Measurements from ENCODE around the gene PCDHGB3.
"Not testable (repeated sequence)": the region's sequence is repeated elsewhere in the genome, so short reads cannot be mapped to it uniquely, and the experiment has no call there.

Gene PCDHGB3

DNA sequence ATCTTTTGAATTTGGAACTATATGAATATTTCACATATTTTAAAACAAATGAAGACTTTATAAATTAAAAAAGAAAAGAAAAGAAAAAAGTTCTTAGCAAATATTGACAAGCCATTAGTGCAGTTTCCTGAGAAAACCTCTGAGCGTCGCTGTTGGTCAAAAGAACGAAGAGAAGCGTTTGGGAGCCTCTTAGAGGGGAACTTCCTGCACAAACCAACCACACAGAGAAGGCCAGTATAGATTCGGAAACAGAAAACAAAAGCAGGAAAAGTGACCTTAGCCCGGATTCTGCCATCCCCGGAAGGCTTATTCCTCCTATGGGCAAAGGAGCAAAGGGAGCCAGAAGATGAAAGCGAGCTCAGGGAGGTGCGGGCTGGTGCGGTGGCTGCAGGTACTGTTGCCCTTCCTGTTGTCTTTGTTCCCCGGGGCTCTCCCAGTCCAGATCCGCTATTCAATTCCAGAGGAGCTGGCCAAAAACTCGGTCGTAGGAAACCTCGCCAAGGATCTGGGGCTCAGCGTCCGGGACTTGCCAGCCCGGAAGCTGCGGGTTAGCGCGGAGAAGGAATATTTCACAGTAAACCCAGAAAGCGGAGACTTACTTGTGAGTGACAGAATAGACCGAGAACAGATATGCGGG, 10.1 kb upstream of the PCDHGB3 start, which contains the start of gene PCDHGB2:
Gene PCDHGB2, plus strand, starts transcription at position 205 of the 637 bp plus-strand sequence. Its CDS starts 142 bp downstream, at position 347.
- DNase-seq (ENCODE audit: low read depth), result no peak

DNA sequence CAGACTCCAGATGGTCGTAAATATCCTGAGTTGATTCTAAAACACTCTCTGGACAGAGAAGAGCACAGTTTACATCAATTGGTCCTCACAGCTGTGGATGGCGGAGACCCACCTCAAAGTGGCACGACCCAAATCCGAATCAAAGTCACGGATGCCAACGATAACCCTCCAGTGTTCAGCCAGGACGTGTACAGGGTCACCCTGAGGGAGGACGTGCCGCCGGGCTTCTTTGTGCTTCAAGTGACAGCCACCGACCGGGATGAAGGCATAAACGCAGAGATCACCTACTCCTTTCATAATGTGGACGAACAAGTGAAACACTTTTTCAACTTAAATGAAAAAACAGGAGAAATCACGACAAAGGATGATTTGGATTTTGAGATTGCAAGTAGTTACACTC, 9.4 kb upstream of the PCDHGB3 start:
- no peak for DNase-seq (ENCODE audit: low read depth)

DNA sequence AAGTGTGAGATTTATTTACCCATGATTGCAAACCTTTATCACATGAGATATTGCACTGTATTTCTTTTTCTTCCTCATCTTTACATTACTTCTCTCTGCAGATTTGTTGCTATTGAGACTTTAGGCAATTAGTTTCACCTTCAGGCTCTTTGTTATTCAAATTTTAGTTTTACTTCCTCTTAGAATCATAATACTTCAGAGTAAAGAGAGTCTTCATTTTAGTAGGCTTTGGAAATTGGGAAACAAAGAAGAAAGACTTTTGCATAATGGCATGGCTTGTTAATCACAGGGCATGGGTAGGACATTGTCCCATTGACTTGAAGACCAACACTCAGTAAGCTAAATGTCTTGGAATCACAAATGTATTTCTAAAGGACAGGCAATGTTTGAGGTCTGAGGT, 7.3 kb upstream of the PCDHGB3 start:
- no peak for DNase-seq (ENCODE audit: low read depth)

DNA sequence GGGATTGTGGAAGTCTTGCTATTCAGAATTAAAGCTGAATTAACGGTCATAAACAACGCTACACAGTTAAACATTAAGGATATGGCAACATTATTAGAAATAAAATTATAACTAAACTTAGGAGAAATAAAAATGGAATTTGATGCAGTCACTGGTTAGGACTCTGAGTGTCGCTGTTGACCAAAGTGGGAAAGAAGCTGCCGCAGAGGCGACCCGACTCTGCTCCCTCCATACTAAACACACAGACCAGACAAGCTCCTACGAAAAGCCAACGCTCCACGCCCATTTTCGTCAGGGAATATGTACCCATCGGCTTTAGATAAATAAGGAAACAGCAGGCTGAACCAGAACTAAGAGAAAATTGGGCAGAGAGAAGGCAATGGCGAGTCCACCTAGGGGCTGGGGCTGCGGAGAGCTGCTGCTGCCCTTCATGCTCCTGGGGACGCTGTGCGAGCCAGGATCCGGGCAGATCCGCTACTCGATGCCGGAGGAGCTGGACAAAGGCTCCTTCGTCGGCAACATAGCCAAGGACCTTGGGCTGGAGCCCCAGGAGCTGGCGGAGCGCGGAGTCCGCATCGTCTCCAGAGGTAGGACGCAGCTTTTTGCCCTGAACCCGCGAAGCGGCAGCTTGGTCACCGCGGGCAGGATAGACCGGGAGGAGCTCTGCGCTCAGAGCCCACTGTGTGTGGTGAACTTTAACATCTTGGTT, 5.9 kb upstream of the PCDHGB3 start, which contains the start of gene PCDHGA5:
Gene PCDHGA5, plus strand, starts transcription at position 211 of the 709 bp plus-strand sequence. Its CDS starts 169 bp downstream, at position 380.
- no peak for DNase-seq (ENCODE audit: low read depth)

DNA sequence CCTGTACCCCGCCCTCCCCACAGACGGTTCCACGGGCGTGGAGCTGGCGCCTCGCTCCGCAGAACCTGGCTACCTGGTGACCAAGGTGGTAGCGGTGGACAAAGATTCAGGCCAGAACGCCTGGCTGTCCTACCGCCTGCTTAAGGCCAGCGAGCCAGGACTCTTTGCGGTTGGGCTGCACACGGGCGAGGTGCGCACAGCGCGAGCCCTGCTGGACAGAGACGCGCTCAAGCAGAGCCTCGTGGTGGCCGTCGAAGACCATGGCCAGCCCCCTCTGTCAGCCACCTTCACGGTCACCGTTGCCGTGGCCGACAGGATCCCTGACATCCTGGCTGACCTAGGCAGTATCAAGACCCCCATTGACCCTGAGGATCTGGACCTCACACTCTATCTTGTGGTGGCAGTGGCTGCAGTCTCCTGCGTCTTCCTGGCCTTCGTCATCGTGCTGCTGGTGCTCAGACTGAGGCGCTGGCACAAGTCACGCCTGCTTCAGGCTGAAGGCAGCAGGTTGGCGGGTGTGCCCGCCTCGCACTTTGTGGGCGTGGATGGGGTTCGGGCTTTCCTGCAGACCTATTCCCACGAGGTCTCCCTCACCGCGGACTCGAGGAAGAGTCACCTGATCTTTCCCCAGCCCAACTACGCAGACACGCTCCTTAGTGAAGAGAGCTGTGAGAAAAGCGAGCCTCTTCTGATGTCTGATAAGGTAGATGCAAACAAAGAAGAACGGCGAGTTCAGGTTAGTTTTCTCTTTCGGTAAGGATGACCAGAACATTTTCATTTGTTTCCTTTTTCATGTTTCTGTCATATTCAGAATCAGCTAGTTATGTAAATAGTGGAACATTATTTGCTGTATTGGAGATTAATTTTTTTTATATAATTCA, 3.8 kb upstream of the PCDHGB3 start:
- DNase-seq (ENCODE audit: low read depth), result no peak

DNA sequence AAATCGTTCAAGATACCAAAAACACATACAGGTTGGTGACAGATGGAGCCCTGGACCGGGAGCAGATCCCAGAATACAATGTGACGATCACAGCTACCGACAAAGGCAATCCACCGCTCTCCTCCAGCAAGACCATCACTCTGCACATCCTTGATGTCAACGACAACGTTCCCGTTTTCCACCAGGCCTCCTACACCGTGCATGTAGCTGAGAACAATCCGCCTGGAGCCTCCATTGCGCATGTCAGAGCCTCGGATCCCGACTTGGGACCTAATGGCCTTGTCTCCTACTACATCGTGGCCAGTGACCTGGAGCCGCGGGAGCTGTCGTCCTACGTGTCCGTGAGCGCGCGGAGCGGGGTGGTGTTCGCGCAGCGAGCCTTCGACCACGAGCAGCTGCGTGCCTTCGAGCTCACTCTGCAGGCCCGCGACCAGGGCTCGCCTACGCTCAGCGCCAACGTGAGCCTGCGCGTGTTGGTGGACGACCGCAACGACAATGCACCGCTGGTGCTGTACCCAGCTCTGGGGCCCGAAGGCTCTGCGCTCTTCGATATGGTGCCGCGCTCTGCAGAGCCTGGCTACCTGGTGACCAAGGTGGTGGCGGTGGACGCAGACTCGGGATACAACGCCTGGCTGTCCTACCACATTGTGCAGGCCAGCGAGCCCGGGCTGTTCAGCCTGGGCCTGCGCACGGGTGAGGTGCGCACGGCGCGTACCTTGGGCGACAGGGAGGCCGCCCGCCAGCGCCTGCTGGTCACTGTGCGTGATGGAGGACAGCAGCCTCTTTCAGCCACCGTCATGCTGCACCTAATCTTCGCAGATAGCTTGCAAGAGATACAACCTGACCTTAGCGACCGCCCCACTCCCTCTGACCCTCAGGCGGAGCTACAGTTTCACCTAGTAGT, 1.8 kb downstream of the PCDHGB3 start:
- no peak for DNase-seq (ENCODE audit: low read depth)

DNA sequence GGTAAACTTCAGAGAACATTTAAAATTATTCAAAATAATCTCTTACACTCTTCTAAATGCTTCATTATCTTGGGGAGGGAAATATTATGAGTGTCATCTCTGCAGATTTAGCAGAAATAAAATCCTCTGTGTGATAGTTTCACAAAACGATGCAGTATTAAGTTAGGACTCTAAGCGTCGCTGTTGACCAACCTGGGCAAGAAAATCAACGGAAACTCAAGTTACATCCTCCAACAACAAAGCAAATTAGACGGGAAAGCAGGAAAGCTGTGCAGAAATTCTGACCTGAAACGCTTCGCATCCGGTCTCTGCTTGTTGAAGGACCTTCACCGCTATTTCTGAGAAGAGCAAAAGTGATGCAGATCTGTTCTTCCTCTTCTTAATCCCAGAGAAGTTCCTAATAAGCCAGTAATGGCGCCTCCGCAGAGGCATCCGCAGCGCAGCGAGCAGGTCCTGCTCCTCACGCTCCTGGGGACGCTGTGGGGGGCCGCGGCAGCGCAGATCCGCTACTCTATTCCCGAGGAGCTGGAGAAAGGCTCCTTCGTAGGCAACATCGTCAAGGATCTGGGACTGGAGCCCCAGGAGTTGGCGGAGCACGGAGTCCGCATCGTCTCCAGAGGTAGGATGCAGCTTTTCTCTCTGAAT, 3.8 kb downstream of the PCDHGB3 start, which contains the start of gene PCDHGA6:
Gene PCDHGA6, plus strand, starts transcription at position 219 of the 645 bp plus-strand sequence. Its CDS starts 193 bp downstream, at position 412.
- no peak for DNase-seq (ENCODE audit: low read depth)

DNA sequence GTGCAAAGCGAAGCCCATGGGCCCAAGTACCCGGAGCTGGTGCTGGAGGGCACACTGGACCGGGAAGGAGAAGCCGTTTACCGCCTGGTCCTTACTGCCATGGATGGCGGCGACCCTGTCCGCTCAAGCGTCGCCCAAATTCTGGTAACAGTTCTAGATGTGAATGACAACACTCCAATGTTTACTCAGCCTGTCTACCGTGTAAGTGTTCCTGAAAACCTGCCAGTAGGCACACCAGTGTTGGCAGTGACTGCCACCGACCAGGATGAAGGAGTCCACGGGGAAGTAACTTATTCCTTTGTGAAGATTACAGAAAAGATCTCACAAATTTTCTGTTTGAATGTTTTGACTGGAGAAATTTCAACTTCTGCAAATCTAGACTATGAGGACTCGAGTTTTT, 4.6 kb downstream of the PCDHGB3 start:
- DNase-seq (ENCODE audit: low read depth), result no peak

DNA sequence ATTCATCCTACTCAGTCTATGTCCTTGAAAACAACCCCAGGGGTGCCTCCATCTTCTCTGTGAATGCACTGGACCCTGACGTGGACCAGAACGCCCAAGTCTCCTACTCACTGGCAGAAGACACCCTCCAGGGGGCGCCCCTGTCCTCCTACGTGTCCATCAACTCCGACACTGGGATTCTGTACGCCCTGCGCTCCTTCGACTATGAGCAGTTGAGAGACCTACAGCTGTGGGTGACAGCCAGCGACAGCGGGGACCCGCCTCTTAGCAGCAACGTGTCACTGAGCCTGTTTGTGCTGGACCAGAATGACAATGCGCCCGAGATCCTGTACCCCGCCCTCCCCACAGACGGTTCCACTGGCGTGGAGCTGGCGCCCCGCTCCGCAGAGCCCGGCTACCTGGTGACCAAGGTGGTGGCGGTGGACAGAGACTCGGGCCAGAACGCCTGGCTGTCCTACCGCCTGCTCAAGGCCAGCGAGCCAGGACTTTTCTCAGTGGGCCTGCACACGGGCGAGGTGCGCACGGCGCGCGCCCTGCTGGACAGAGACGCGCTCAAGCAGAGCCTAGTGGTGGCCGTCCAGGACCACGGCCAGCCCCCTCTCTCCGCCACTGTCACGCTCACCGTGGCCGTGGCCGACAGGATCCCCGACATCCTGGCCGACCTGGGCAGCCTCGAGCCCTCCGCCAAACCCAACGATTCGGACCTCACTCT, 5.6 kb downstream of the PCDHGB3 start:
- not testable (repeated sequence) for DNase-seq (ENCODE audit: low read depth)

DNA sequence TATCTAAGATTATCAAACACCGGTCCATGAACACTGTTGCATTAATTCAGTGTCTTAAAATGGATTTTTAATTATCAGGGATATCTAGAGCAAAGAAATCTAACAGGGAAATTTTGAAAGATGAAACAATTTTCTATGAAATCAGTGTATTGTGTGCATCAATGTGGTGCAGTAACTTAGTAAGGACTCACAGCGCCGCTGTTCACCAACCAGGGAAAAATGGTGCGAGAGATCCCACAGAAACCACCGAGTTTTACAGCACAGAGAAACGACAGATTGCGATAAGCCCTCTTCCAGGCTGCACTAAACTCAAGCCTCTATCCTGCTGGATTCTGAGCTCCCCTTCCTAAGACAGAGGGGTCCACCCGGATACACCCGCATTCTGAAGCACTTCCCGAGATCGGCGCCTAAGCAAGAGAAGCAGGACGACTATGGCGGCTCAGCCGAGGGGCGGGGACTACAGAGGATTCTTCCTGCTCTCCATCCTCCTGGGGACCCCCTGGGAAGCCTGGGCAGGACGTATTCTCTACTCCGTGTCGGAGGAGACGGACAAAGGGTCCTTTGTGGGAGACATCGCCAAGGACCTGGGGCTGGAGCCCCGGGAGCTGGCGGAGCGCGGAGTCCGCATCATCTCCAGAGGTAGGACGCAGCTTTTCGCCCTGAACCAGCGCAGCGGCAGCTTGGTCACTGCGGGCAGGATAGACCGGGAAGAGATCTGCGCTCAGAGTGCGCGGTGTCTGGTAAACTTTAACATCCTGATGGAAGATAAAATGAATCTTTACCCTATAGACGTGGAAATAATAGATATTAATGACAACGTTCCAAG, 12.6 kb downstream of the PCDHGB3 start, which contains the start of gene PCDHGA7:
Gene PCDHGA7, plus strand, starts transcription at position 274 of the 826 bp plus-strand sequence. Its CDS starts 158 bp downstream, at position 432.
- no peak for DNase-seq (ENCODE audit: low read depth)

DNA sequence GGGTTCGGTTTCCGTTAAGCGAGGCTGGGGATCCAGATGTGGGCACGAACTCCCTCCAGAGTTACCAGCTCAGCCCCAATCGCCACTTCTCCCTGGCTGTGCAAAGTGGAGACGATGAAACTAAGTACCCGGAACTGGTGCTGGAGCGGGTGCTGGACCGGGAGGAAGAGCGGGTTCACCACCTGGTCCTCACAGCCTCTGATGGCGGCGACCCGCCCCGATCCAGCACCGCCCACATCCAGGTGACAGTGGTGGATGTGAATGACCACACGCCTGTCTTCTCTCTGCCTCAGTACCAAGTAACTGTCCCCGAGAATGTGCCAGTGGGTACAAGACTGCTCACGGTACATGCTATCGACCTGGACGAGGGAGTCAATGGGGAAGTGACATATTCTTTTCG, 13.3 kb downstream of the PCDHGB3 start:
- no peak for DNase-seq (ENCODE audit: low read depth)

DNA sequence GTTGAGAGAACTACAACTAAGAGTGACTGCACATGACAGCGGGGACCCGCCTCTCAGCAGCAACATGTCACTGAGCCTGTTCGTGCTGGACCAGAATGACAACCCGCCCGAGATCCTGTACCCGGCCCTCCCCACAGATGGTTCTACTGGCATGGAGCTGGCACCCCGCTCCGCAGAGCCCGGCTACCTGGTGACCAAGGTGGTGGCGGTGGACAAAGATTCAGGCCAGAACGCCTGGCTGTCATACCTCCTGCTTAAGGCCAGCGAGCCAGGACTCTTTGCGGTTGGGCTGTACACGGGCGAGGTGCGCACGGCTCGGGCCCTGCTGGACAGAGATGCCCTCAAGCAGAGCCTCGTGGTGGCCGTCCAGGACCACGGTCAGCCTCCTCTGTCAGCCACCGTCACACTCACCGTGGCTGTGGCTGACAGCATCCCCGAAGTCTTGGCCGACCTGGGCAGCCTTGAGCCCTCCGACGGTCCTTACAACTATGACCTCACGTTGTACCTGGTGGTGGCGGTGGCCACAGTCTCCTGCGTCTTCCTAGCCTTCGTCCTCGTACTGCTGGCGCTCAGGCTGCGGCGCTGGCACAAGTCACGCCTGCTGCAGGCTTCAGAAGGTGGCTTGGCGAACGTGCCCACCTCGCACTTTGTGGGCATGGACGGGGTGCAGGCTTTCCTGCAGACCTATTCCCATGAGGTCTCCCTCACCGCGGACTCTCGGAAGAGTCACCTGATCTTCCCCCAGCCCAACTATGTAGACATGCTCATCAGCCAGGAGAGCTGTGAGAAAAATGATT, 14.6 kb downstream of the PCDHGB3 start:
- no peak for DNase-seq (ENCODE audit: low read depth)

DNA sequence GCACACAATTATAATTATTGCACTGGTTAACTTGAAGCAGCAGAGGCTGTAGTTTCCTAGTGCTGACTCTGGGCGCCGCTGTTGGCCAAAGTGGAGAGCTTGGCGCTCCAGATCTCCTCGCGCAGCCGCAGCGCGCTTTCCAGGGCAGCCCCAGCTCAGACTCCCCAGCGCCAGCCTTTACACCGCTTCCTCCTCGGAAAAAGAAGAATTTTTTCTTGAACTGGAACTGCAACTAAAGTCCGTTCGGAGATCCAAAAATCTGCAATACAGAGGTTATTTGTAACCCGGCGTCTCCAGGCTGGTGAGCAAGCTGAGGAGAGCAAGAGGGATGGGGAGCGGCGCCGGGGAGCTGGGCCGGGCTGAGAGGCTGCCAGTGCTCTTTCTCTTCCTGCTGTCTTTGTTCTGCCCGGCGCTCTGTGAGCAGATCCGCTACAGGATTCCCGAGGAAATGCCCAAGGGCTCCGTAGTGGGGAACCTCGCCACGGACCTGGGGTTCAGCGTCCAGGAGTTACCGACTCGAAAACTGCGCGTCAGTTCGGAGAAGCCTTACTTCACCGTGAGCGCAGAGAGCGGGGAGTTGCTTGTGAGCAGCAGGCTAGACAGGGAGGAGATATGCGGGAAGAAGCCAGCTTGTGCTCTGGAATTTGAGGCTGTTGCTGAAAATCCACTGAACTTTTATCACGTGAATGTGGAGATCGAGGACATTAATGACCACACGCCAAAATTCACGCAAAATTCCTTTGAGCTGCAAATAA, 17.7 kb downstream of the PCDHGB3 start, which contains the start of gene PCDHGB4:
Gene PCDHGB4, plus strand, starts transcription at position 142 of the 755 bp plus-strand sequence. Its CDS starts 187 bp downstream, at position 329.
- DNase-seq (ENCODE audit: low read depth), result not testable (repeated sequence)

DNA sequence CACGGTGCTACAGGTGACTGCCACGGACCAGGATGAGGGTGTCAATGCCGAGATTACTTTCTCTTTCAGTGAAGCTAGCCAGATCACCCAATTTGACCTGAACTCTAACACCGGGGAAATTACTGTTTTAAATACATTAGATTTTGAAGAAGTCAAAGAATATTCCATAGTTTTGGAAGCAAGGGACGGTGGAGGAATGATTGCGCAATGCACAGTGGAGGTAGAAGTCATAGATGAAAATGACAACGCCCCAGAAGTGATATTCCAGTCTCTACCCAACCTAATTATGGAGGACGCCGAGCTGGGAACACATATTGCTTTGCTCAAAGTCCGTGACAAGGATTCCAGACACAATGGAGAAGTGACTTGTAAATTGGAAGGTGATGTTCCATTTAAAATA, 18.6 kb downstream of the PCDHGB3 start:
- DNase-seq (ENCODE audit: low read depth), result no peak

DNA sequence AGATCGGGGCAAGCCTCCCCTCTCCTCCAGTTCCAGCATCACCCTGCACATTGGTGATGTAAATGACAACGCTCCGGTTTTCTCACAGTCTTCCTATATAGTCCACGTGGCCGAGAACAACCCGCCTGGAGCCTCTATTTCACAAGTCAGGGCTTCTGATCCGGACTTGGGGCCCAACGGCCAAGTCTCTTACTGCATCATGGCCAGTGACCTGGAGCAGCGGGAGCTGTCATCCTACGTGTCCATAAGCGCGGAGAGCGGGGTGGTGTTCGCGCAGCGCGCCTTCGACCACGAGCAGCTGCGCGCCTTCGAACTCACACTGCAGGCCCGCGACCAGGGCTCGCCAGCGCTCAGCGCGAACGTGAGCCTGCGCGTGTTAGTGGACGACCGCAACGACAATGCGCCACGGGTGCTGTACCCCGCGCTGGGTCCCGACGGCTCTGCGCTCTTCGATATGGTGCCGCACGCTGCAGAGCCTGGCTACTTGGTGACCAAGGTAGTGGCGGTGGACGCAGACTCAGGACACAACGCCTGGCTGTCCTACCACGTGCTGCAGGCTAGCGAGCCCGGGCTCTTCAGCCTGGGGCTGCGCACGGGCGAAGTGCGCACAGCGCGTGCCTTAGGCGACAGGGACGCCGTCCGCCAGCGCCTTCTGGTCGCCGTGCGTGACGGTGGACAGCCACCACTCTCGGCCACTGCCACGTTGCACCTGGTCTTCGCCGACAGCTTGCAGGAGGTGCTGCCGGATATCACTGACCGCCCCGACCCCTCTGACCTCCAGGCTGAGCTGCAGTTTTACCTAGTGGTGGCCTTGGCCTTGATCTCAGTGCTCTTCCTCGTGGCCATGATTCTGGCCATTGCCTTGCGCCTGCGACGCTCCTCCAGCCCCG, 19.4 kb downstream of the PCDHGB3 start:
- no peak for DNase-seq (ENCODE audit: low read depth)

All from stimulated activated CD8-positive, alpha-beta memory T cell treated with anti-CD3 and anti-CD28 coated beads, Interleukin-15, amount 100 ng/mL, for 24 hours (primary cell).